Measurements from ENCODE around the gene NEK7.

- TF ChIP-seq CTCF (IDR thresholded peaks at IDR 0.05; ENCODE audit: low read length) (no peak), EZH2 (optimal IDR thresholded peaks at IDR 0.05; ENCODE audit: low read depth, low read length) (no peak)
Measured at GRCh38 chr1:198241553-198241952, 84.8 kb downstream of the NEK7 start.
